ENCODE data around the gene CNTN5.

CNTN5 gene

GRCh38 chr11:99742501-99742900 is 721.8 kb downstream of the CNTN5 start:
- no peak for DNase-seq
- TF ChIP-seq CTCF (IDR thresholded peaks at IDR 0.05; ENCODE audit: low read depth, low read length) = no peak
- H3K4me3 ChIP-seq (ENCODE audit: low read depth, low read length) = no peak overlapping the region
- no peaks in the 10 kb centered on the region for H3K9me3 ChIP-seq
- no peaks in the 10 kb centered on the region for H3K4me1 ChIP-seq
- H3K27me3 ChIP-seq = no peaks in the 10 kb centered on the region
- no peaks in the 10 kb centered on the region for H3K36me3 ChIP-seq

GRCh38 chr11:99759787-99760186 is 739.0 kb downstream of the CNTN5 start:
- Histone ChIP-seq H3K27me3 (no peaks in the 10 kb centered on the region), H3K4me3 (ENCODE audit: low read depth, low read length) (no peak overlapping the region), H3K4me1 (no peaks in the 10 kb centered on the region), H3K36me3 (no peaks in the 10 kb centered on the region), H3K9me3 (no peaks in the 10 kb centered on the region)
- no peak for TF ChIP-seq CTCF (IDR thresholded peaks at IDR 0.05; ENCODE audit: low read depth, low read length)
- DNase-seq = no peak

GRCh38 chr11:99766811-99767210 is 746.1 kb downstream of the CNTN5 start:
- Histone ChIP-seq H3K9me3 (no peaks in the 10 kb centered on the region), H3K4me1 (no peaks in the 10 kb centered on the region), H3K36me3 (no peaks in the 10 kb centered on the region), H3K4me3 (ENCODE audit: low read depth, low read length) (no peak overlapping the region), H3K27me3 (no peaks in the 10 kb centered on the region)
- no peak for DNase-seq
- TF ChIP-seq CTCF (IDR thresholded peaks at IDR 0.05; ENCODE audit: low read depth, low read length) = no peak

GRCh38 chr11:99773646-99774045 is 752.9 kb downstream of the CNTN5 start:
- DNase-seq = no peak
- TF ChIP-seq CTCF (IDR thresholded peaks at IDR 0.05; ENCODE audit: low read depth, low read length) = no peak
- H3K4me3 ChIP-seq (ENCODE audit: low read depth, low read length) = no peak overlapping the region

DNA sequence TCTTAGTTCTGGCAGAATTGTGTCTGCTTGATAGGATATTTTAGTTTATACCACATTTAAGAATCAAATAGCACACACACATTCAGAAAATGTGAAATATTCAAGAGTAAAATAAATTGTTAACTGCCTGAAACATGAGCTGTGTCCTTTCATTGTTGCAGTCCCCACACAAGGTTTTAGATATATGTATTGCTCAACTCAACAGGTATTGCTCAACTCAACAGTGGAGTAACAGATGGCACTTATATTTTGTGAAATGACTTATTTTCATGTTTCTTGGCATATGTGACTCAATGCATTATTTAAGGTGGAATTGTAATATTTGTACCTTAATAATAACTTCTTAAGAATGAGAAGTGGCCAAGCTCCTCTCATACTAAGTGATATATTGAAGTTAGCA is 760.3 kb downstream of the CNTN5 start:
- Histone ChIP-seq H3K4me1 (no peaks in the 10 kb centered on the region), H3K27me3 (no peaks in the 10 kb centered on the region), H3K9me3 (no peaks in the 10 kb centered on the region), H3K4me3 (ENCODE audit: low read depth, low read length) (no peak overlapping the region), H3K36me3 (no peaks in the 10 kb centered on the region)
- DNase-seq = no peak
- no peak for TF ChIP-seq CTCF (IDR thresholded peaks at IDR 0.05; ENCODE audit: low read depth, low read length)

More at GRCh38 chr11:99773646-99774045, 752.9 kb downstream of the CNTN5 start:
- Histone ChIP-seq H3K4me1 (no peaks in the 10 kb centered on the region), H3K9me3 (no peaks in the 10 kb centered on the region), H3K36me3 (no peaks in the 10 kb centered on the region), H3K27me3 (no peaks in the 10 kb centered on the region)

- Histone ChIP-seq H3K36me3 (no peaks in the 10 kb centered on the region), H3K4me3 (ENCODE audit: low read depth, low read length) (no peak overlapping the region), H3K9me3 (no peaks in the 10 kb centered on the region), H3K4me1 (no peaks in the 10 kb centered on the region), H3K27me3 (no peaks in the 10 kb centered on the region)
- no peak for DNase-seq
- no peak for TF ChIP-seq CTCF (IDR thresholded peaks at IDR 0.05; ENCODE audit: low read depth, low read length)
Observed at GRCh38 chr11:99791354-99791753, 770.6 kb downstream of the CNTN5 start.

Measured in BE2C (cell line).